Hematopoietic multipotent progenitor cell treated with erythropoietin and hydrocortisone succinate and interleukin-3 and kit ligand, for 6 days (in vitro differentiated cells): Measurements from ENCODE around the gene CAPN13.

ENCODE experiments used
- DNase-seq: peaks from one replicate; pipeline ENCODE4 v3.0.0-alpha.2; 2015

The CAPN13 gene

DNA sequence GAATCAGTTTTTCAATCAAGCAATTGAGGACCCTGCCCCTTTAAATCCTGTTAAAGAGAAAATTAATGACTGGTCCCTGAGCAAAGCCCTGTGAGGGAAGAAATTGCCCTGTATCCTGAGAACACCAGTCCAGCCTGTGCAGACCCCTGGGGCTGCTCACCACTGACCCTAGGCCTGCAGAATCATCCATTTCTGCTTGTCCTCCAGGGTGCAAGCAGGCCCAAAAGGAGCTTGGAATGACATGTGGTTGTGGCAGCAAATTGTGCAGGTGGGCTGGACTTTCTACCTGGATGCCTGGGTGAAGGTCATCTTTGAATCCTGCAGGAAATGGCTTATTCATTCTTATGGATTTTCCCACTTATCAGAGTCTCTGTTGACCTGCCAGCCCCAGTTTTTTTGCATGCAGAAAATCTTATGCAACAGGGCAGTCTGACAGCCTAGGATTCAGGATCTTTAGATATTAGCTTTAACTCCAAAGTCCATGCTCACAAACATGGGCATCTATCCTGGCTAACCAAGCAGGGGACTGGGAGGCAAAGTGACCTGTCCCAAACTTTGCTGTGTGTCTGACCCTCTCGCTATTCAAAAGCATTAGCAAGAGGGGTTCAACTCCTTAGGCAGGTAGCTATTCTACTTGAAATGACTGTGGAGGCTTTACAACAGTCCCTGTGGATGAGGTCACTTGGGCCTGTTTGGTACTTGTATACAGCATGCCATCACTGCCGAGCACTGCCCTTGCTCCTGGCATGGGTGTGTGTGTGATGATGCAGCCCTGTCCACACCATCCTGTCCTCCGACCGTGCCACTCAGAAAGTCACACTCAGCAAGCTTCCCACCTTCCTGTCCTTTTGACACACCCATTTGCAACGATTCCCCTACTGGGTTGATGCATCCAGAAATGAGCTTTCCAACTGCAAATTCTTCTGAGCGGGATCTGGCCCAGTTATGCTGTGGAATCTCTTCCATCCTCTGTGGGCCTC is 85.3 kb downstream of the CAPN13 start:
- no peak for DNase-seq

DNA sequence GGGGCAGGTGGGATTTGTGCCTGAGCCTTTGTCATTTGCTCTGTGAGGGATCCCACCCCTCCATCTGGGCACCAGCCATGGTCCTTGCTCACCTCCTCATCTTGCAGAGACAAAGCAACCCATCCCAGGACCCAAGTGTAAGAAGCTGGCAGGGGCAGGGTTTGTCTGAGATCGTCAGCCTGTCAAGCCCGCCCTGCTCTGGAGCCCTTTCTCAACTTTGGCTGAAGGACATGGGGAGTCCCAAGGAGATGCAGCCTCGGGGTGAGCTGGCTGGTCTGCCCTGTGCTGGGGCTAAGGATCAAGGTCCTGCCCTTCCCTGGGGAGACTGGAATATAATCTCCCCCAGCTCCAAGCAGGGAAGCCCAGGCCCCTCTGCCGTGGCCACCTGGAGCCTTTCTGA is 86.0 kb downstream of the CAPN13 start:
- DNase-seq, result no peak

DNA sequence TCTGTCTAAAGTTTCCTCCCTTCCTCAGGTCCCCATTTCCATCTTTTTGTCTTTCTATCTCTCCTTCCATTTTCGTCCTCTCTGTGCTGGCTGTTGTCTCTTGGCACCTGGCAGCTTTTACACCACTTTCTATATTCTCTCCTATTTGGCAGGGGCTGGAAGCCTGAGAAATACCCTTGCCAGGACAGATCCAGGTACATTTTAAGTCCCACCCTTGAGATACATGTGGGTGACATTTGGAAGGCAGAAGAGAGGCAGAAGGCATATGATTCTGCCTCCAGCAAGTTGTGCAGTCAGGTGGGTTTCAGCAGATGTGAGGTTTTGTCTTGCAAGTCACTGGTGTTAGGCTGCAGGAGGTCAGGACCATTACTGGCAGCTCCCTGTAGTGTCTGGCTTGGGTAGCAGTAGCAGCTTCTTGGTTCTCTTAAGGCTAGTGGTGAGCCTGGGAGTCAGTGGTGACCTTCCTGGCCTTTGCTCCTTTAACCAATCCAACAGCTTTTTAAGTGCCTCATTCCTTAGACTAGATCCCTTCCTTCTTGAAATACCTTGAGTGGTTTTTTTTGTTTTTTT is 90.1 kb downstream of the CAPN13 start:
- DNase-seq, result no peak

DNA sequence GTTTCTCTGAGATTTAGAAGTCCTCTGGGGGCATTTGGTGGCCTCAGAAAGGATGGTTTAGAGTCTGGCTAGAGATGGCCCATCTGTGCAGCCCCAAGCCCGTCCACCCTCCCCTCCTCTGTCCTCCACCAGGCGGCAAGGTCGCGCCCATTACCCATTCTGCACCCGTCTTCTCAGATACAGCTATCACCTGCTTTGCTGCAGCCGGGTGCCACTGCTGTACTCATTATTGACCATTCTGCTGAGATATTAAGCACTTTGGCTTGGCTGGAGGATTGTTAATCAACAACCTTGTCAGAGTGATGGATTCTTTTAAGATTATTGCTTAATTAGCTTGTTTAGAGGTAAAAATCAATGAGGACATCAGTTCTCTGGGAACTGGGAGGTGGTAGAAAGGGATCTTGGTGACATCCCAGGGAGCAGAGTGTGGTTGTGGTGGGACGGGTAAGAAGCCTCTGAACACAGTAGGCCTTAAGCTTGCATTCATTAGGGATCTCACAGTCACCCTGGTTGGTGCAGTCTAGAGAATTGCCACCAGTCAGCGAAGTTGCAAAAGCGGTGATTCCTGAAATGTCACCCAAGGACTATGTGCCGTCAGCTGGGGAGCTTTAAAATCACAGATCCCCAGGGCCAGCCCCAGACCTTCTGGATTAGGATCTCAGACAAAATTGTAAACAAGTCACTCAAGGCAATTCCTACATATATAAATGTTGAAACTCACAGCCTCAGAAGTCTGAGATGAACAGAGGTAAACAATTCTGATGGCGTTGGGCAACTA is 90.9 kb downstream of the CAPN13 start:
- no peak for DNase-seq

DNA sequence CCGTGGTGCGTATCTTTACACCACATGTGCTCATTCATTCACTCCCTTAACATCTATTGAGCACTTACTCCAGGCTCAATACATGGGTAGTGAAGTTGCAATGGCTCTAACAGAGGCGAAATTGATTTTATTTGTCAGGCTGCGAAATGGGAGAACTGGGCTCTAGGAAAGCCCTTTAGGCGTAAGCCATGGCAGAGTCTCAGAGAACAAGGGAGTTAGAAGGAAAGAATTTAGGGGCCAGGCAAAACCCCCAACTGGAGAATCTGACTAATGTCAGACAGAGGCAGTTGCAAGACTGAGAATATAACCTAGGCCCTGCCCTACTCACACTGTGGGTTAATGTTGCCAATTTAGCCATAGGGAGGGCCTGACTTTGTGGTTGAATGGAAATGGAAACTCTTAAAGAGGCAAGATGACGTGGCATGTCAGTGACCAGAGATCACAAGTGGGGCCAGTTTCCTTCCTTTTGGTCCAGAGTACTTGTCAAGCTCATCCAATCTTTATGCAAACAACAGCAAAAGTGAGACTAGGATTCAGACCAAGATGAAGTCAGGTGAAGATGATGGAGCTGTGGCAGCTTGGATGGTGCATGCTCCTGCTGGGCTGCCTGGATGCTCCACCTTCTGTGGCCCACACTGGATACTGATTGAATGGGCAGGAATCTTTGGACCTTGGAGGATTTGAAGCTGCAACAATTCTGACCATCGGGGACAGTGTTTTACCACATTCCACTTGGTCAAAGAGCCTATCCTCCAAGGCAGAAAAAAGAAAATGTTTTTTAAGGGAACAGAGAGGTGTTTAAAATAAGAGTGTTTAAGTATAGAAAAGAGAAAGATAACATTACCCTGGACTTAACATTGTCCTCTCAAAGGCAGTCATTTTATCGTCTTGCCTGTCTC is 92.2 kb downstream of the CAPN13 start:
- DNase-seq, result no peak

DNA sequence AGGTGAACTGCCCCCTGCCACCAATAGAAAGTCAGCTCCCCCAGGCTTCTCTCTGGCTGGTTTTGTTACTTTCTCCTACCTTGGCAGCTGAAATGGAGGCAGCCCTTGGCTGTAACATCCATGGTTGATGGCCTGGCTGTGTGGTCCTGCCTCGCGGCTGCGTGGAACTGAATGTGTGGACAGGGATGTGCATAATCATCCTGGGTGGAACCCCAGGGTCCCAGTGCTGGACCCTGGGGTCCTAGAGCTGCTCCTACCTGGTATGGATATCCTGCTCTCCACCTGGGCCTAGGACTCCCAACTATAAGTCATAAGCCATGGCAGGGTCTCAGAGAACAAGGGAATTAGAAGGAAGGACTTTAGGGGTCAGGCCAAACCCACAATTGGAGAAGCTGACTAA is 93.5 kb downstream of the CAPN13 start:
- no peak for DNase-seq

DNA sequence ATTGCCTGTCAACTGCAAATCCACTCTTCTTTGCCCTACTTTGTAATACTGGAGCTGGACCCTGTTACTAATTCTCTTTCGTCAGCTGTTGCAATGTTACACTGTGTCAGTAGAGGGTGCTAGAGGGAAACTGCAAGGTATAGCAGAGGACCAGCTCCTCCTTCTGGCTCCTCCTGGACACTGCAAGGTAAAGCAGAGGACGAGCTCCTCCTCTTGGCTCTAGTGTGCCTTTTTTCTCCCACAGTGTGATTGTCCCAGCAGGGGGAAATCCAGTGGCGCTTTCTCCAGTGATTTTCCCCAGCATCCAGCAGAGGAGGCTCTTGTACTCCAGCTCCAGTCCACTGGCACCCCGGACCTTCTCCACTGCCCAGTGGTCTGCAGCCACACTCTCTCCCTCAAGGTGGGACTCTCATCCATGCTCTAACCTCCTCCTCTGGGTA is 95.6 kb downstream of the CAPN13 start:
- peak; percentile 95 for DNase-seq

DNA sequence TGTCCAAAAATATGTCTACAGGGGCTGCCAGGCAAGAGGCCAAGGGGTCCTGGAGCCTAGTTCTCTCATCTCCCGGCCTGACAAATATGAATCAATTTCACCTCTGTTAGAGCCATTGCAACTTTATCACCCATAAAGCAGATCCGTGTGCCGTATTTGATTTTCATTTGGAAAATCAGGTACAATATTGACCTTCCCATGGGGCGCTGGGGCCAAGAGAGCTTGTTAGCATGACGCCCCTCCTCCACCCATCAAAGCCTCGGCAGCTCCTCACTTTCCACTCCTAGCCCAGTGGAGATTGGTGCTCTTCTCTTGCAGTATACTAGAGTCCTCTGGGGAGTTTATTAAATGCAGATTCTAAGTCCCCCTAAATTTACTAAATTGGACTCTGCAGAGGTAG is 96.8 kb downstream of the CAPN13 start:
- no peak for DNase-seq

DNA sequence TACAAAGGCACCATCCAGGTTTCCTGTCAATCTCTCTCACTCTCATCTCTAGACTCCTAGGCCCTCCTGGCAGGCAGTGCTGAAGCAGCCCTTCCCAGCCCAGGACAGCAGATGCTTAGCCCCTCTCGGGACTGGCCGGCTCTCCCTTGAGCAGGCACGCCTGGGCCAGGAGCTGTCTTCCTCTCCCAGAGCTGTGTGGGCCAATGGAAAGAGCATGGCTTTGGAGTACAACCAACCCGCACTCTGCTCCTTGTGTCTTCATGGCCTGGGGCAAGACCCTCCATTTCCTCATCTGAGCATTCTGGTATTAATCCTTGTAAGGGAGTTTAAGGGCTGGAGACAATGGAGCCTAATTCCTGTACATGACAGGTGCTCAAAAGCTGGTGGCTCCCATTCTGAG is 97.2 kb downstream of the CAPN13 start:
- no peak for DNase-seq

DNA sequence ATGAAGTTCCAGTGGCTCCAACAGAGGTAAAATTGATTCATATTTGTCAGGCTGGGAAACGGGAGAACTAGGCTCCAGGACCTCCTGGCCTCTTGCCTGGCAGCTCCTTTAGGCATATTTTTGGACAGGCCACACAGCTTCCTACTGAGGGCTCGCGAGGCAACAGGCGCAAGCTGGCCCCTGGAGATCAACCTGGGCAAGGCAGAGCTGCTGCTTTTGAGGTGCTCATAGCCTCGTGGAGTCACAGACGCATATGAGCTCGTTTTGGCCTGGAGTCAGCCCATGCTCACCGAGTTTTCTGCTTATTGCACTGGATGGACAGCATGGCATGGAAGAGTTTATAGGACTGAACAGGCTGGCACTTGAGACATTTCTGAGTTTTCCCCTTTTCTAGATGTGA is 97.7 kb downstream of the CAPN13 start:
- no peak for DNase-seq

DNA sequence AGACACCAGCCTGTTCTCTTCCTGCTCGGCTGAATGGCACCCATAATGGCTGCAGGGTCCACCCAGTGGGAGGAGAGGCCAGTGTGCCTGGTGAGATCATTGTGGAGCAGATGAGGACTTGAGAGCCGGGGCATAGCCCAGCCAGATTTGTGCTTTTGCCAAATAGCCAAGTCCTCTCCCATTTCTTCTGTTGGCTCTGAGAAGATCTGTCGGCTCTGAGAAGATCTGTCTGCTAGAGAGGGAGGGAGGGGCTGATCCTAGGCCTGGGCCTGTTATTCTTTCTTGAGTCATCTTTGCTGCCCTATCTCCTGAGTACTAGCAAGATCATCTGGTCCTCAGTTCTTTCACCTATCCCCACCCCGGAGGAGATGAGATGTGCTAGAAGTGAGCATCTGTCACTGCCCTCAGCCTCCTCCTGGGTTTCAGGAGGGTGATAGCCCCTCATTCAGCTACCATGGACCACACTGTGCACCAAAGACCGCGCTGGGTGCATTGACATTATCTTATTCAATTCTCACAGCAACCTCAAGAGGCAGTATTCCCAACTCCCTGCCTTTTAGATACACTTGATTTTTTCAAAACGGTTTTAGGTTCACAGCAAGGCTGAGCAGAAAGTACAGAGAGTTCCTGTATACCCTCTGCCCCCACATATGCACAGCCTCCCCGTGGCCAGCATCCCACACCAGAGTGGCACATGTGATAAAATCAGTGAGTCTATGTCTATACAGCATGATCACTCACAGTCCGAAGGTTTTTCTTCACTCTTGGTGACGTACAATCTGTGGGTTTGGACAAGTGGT is 98.6 kb downstream of the CAPN13 start:
- peak; percentile 55 for DNase-seq

DNA sequence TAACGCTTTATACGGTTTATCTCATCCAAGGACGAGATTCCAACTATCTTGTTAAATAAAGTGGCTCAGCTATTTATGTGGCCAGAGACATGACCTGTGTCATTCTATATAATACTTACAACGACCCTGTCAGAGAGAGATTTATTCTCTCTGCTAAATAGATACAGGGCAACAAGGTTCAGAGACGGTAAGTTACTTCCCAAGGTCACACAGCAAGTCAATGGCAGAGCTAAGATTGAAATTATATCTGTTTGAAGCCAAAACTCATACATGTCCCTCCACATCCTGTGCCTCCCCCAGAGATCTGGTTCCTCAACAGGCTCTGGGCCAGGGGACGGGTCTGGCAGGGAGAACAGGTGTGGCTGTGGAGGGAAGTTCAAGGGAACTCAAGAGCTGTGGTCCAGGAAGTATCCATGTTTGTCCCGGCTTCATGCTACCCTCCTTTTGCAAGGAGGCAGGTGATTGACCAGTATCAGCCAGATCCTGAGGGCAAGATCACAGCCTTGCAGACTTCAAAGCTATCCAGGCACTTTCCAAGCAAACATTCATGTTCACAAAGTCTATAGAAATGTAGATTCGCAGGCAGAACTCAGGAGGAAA is 99.8 kb downstream of the CAPN13 start:
- DNase-seq, result no peak

DNA sequence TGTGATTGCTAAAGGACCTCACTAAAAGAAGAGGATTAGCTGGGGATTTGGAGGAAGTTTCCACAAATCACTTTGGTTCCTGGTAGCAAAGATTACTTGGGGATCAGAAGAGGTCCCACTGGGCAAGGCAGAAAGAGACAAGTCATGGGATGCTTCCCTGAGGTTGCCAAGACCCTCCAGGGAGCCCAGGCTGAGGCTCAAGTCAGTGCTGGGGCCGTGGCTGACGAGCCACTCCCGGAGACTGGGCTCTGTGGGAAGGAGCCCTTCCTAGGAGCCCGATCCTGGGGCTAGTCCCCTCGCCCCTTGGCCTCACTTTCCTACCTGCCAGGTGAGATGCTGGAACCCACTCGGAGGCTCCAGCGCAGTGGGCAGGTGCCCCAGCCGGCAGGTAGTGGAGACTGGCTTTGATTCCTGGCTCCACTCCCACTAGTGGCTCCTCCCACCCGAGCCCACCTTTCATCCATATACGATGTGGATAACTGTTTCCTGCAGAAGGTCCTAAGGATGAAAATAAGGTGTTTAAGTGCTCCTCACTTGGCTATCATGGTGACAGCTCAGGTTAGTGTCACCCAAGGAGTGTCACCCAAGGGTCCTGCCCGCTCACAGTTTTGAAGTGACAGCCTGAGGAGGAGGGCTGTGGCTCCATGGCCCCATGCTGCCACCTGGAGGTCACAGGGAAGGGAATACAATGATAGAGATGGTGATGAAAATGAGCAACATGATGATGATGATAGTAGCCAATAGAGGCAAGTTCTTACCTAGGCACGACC is 100.5 kb downstream of the CAPN13 start:
- DNase-seq, result peak; percentile 85

DNA sequence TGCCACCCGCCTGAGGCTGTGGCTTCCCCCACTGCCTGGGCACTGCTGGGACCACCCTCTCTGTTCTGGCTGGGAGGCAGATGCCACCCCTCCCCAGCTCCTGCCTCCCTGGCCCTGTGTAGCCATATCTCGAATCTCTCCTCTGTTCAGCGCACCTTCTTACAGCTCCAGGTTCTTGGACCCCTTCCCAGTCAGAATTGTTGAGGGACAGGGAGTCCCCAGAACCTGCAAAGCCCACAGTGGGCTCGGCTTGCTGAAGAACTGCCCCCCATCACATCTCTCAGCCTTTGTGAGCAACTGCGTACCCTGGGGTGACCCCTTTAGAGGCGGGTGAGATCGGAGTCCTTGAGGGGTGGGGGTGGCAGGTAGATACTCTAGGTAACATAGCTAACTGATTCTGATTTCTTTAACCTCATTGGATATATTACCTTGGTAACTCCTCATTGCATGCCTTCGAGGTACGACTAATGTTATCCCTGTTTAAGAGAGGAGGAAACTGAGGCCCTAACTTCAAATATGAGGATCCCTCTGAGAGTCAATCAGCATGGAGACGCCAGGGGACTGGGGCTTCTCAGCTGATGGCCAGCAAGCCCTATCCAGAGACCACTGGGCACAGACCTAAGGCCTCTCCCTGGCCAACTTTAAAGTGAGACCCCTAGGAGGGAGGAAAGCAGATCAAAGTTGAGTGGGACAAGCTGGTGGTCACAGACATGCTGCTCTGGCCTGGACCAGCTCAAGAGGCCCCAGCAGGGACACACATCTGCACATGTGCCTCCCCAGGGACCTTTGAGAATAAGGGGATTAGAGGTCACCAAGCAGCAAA is 101.3 kb downstream of the CAPN13 start:
- DNase-seq, result no peak

DNA sequence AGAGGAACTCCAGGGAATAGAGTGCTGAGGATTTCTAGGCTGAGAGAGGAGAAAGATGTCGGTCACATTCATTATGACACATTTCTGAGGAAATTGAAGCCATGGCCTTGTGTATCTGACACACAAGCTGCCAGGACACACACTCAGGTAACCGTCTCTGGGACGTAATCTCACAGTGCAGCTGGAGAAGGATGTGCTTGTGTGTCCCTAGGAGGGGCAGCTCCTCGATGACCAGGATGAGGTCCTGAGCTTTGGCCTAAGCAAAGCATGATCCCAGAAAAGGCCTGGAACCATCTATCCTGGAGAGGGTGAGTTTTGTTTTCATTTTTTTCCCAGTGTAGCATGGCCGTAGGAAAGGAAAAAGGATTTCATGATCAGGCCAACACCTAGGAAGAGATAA is 102.2 kb downstream of the CAPN13 start:
- DNase-seq, result no peak

DNA sequence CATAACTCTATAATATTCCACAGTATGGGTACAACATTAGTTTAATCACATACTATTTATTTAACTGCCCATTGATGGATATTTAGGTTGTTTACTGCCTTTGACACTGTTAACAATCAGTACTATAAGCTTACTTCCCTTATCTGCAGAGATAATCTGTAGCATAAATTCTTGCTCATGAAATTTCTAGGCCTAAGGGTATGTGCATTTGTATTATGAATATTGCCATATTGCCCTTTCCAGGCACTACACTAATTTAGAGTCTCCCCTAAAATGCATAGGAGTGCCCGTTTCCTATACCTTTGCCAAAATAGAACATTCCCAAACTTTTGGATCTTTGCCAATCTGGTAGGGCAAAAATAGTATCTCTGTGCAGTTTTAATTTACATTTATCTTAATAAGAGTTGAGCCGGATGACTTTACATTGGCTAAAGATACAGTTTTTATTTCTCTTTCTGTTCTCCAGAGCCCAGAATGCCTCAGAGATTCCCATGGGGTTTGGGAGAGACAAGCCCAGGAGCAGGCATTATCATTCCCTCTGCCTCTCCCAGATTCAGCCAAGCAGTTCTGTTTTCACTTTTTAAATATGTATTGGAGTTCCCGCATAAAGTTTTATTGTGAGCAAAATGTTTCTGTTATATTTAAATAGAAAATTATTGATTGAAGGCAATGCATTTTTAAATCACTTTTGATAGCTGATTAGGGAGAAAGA is 102.8 kb downstream of the CAPN13 start:
- no peak for DNase-seq

DNA sequence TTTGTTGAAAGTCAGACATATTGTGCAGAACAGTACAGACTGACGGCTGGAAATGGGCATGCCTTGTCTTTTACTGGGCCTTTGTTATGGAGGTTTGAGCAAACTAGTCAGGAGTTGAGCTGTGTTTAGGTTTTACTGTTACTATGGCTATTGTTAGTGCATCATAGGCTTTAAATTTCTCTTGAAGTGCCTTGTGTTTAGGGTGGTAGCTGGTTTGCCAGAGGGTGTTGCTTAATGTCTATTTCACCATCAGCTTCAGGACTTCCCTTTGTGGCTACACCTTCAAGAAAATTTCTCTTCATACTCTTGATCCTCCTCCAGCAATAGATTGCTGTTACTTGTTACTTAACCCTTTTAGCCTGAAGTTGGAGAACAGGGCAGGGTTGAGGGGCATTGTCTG is 104.6 kb downstream of the CAPN13 start:
- peak; percentile 42 for DNase-seq

DNA sequence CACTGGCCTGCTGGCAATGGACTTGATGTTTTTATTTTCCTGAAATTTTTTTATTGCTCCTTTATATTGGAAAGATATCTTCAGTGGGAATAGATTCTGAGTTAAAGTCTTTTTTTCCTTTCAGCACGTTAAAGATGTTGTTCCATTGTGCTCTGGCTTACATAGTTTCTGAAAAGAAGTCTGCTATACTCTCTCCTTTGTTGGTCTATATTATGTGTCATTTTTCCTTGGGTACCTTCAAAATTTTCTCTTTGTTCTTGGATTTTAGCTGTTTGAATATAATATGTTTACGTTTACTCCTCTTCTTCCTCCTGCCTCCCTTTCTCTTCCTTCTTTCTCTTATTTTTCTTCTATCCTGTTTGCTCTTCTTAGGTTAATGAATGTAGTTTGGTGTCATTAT is 105.5 kb downstream of the CAPN13 start:
- no peak for DNase-seq
